GM12873 (cell line): ENCODE measurements around the gene IFNK.
A peak's percentile ranks its signal among the peaks of the same experiment; 100 is the strongest.

Experiments used
- TF ChIP-seq, protein P1 (sequence below): IDR thresholded peaks from 2 replicates; pipeline ENCODE4 v1.5.1; 2012; ENCODE audit warnings: low read depth, mild to moderate bottlenecking, moderate library complexity, low read length, control low read depth; ENCODE audit not compliant: insufficient read depth; ENCODE audit errors: missing control alignments

IFNK gene

DNA sequence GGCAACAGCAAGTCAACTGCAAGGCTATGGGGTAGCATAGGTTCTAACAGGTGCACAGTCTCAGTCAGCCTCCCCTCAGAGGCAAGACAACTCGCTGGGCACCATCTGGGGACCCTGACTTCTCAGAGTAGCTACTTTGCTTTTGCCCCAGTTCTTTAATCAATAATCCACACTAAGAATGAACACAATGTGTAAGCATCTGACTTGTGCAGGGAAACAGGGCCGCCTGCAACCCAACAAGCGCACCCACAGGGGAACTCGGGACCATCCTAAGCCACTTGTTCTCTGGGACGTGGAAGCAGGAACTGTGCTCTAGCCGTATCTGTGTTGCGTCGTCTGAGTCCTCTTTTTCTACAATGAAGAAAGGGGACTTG lies 3.6 kb downstream of the IFNK start:
- TF ChIP-seq, protein P1, sequence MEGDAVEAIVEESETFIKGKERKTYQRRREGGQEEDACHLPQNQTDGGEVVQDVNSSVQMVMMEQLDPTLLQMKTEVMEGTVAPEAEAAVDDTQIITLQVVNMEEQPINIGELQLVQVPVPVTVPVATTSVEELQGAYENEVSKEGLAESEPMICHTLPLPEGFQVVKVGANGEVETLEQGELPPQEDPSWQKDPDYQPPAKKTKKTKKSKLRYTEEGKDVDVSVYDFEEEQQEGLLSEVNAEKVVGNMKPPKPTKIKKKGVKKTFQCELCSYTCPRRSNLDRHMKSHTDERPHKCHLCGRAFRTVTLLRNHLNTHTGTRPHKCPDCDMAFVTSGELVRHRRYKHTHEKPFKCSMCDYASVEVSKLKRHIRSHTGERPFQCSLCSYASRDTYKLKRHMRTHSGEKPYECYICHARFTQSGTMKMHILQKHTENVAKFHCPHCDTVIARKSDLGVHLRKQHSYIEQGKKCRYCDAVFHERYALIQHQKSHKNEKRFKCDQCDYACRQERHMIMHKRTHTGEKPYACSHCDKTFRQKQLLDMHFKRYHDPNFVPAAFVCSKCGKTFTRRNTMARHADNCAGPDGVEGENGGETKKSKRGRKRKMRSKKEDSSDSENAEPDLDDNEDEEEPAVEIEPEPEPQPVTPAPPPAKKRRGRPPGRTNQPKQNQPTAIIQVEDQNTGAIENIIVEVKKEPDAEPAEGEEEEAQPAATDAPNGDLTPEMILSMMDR: no peak

DNA sequence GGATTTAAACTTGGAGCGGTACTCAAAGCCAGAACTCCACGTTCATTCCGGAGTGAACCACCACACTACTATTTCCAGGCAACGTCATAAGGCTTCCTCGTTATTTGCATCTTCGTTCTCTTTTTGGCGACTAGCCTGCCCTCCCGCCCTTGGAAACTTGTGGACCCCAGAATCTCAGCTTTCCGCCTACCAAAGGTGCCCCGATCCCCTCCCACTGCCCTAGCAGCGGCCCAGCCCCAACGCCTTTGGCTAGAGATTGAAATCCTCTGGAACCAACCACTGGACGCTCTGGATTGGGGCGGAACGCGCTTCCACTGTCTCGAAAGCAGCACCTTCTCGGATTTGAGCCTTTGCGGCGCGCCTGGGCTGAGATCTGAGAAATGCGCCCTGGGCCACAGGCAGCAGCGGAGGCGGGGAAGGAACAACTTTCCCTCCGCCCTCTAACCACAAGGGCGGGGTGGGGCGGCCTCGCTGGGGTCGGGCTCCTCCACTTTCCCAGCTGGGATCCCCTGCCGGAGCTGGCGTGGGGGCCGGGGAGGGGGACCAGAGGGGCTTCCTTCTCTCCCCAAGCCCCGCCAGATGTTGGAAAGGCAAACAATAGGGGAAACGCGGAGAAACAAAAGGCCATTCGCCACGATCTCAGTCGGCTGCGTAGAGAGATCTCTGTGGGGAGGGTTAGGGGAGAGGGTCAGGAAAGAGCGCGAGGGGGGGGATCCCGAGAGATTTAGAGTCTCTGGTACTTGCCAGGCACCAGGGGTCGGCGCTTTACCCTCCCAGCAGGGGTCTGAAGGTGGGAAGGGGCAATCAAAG lies 4.2 kb downstream of the IFNK start:
- TF ChIP-seq, protein P1: no peak

DNA sequence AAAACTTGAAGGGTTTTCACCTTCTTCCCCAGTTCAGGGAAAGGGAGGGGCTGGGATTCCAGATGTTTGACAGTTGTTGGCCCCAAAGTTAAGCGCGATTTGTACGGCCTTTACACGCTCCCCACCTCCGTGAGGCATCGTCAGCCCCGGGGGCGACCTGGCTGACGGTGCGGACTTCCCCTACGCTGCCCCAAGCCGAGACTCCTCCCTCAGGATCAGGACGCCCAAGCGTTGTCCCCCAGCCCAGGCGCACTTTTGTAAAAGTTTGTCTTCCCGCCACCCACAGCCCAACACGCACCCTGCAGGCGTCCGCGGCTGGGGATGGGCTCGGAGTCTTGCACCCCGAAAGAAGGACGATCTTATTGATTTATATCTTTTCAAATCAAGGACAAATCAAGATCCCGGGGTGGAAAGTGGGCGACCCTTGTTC lies 4.8 kb downstream of the IFNK start:
- TF ChIP-seq, protein P1: no peak

DNA sequence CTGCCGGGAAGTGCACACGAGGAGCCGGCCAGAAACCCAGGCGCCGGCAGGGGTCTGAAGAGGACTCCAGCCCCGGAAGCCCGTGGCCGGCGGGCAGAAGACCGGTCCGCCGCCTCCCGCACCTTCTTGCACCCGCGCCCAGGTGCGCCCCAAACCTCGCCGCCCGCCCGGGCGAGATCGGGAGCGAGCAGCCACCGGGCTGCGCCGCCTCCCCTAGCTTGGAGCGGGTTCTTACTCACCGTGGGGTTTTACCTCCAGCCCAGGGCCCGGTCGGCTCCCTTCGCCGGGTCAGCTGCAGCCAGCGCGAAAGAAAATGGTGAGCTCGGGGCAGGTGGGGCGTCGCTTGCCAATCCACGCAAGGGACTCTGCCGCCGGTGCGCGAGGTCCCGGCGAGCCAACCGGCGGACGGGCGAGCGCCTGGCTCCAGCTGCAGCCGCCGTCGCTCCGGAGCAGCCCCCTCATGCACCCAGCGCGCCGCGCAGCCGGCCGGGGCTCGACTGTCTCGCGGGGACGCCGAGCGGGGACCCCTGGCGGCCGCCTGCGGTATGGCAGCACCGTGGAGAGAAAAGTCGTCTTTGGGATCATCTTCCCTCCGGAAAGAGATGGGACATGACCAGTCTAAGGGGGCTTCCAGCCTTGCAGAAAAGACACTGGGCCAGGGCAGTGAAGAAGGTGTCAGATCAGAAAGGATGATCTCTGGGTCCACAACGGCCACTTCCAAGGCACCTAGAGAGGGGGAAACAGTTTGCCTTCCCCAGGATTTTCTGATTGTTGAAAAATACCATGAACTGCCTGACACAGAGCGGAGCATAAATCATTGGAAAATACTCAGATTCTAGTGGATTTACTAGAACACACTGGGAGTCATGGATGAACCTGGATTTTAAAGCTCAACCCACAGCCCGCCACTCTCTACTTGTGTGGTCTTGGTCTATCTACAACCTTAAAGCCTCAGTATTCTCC lies 5.5 kb downstream of the IFNK start, which contains the start of gene MOB3B:
Gene MOB3B (minus strand): TSS at position 499 of the 963 bp plus-strand sequence. CDS start 74,264 bp downstream, outside the sequence.
- TF ChIP-seq, protein P1: peak; percentile 93

DNA sequence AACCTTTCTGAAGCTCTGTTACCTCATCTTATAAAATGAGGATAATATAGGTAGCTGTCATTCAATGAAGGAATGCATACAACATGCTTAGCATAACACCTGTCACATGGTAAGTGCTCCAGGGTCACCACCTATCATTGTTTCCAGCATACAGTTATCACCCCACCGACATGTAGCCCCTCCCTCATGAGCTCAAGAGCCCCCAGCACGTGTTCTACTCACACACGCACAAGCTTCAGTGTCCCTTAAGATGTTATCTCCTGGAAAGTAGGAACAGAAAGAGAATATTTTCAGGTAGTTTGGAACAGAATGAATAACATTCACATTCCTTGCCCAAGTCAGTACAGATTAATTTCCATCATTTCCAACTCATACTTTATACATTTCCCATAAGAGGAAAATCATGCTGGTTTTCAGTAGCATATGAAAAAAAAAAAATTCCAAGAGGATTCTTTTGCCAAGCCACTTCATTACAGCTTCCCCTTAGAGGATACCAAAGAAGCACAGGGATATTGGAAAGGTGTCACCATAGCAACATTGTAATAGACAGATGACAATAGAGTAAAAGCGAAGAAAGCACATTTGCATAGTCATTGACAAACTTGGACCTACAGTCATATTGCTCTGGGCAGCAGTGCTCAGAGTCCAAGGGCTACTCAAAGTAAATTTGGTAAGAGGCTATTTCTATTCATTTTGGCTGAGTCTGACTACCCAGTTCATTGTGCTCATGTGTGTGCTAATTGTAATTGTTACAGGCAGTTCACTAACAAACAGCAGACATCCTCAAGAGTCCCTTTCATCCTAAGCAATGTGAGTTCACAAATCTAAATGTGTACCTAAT lies 7.0 kb downstream of the IFNK start:
- TF ChIP-seq, protein P1: no peak

DNA sequence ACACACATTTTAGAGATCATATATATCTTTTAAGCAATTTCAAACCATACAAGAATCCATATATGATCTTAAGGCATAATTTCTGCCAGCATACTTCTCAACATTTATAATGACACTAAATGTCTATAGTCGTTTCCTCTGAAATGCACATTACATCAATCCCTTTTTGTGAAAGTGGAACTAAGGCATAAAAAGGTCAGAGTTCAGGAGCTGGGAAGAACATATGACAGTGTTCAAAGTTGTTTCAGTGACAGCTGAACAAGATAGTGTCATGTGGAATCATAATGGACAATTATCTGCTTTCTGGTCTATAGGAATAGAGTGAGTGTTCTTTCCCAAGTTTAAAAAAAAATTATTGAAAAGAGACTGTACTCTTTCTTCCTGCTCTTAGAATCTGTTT lies 8.0 kb downstream of the IFNK start:
- TF ChIP-seq, protein P1: no peak
